IPS-20b (cell line): ENCODE results near the gene C9orf43.
"Not testable (repeated sequence)": the region's sequence is repeated elsewhere in the genome, so short reads cannot be mapped to it uniquely, and the experiment has no call there.

Experiments
- H3K27ac ChIP-seq: one replicate; pipeline ENCODE4 v1.5.1; 2013; ENCODE audit warnings: low read length
- H3K27me3 ChIP-seq: 2 replicates; pipeline ENCODE4 v1.6.1; 2013; ENCODE audit warnings: mild to moderate bottlenecking, low read length, inconsistent platforms; ENCODE audit not compliant: insufficient read depth
- H3K36me3 ChIP-seq: 2 replicates; pipeline ENCODE4 v1.6.1; 2013; ENCODE audit warnings: low read depth, mild to moderate bottlenecking, inconsistent platforms, low read length, moderate library complexity; ENCODE audit not compliant: insufficient read depth
- H3K4me1 ChIP-seq: 2 replicates; pipeline ENCODE4 v1.6.1; 2013; ENCODE audit warnings: mild to moderate bottlenecking, control low read depth, inconsistent platforms, low read length, moderate library complexity; ENCODE audit not compliant: insufficient read depth
- H3K4me3 ChIP-seq: 2 replicates; pipeline ENCODE4 v1.5.1; 2013; ENCODE audit warnings: mild to moderate bottlenecking, low read length, inconsistent platforms
- H3K9ac ChIP-seq: 2 replicates; pipeline ENCODE4 v1.6.1; 2013; ENCODE audit warnings: low read depth, mild to moderate bottlenecking, inconsistent platforms, low read length, moderate library complexity
- H3K9me3 ChIP-seq: 2 replicates; pipeline ENCODE4 v1.6.1; 2013; ENCODE audit warnings: mild to moderate bottlenecking, low read depth, low read length, inconsistent platforms; ENCODE audit not compliant: insufficient read depth

C9orf43 gene, protein sequence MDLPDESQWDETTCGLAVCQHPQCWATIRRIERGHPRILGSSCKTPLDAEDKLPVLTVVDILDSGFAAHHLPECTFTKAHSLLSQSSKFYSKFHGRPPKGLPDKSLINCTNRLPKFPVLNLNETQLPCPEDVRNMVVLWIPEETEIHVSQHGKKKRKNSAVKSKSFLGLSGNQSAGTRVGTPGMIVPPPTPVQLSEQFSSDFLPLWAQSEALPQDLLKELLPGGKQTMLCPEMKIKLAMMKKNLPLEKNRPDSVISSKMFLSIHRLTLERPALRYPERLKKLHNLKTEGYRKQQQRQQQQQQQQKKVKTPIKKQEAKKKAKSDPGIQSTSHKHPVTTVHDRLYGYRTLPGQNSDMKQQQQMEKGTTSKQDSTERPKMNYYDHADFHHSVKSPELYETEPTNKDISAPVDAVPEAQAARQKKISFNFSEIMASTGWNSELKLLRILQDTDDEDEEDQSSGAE

GRCh38 chr9:113410207-113410864 is at the start of gene C9orf43, which contains the start of gene POLE3:
TSS of gene C9orf43 (plus strand) at chr9:113410747. CDS start at chr9:113413494, 2,747 bp downstream.
TSS of gene POLE3 (minus strand) at chr9:113410675. CDS start at chr9:113410293, 382 bp downstream.
- Histone ChIP-seq H3K4me1 (peaks cover 3% of the 10 kb centered on the region; the same call in 1 of the 2 replicates), H3K9me3 (no peaks in the 10 kb centered on the region), H3K27ac (peak within 1 kb of the TSS; percentile 96)

DNA sequence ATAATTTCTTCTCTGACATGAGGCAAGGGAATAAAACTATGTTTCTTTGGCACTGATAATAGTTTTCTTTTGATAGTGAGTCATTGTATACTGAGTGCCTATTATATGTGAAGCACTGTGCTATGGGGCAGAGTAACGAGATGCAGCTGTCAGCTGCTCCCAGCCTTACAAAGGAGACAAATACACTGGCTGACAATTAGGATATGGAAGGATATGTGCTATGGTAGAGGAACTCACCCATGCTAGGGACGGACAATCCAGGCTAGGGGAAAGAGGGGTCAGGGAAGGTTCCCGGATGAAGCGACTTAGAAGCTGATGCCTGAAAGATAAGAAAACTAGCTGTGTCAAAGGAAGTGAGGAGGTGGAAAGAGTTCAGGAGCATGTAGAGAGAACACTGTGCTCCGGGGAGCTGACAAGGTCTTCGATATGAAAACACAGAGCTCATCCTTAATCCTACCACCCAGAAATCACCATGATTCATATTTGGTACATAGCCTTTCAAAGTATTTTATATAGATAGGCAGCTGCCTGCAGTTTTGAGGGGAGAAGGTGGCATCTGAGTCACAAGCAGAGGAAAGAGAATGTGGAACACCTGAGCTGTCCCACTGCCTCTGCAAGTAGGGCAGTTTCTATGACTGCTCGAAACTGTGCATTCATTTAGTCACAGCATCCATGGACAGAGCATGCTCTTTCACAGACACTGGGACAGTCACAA is 49.1 kb upstream of the C9orf43 start:
- H3K4me3 ChIP-seq: no peak overlapping the region
- H3K27me3 ChIP-seq: no peaks in the 10 kb centered on the region
- H3K9me3 ChIP-seq: no peaks in the 10 kb centered on the region
- no peaks in the 10 kb centered on the region for H3K4me1 ChIP-seq
- no peaks in the 10 kb centered on the region for H3K36me3 ChIP-seq
- H3K27ac ChIP-seq: no peak overlapping the region
- H3K9ac ChIP-seq: no peak overlapping the region

More at GRCh38 chr9:113410207-113410864, at the start of gene C9orf43, which contains the start of gene POLE3:
- peak within 1 kb of the TSS; percentile 94 for H3K4me3 ChIP-seq
- peaks cover 27% of the 10 kb centered on the region for H3K36me3 ChIP-seq
- no peaks in the 10 kb centered on the region for H3K27me3 ChIP-seq
- H3K9ac ChIP-seq: peak within 1 kb of the TSS; percentile 97

- Histone ChIP-seq H3K27ac (no peak overlapping the region), H3K4me1 (no peaks in the 10 kb centered on the region), H3K9me3 (no peaks in the 10 kb centered on the region), H3K4me3 (no peak overlapping the region), H3K27me3 (no peaks in the 10 kb centered on the region), H3K9ac (no peak overlapping the region), H3K36me3 (no peaks in the 10 kb centered on the region)
Measured at GRCh38 chr9:113363336-113363735, 47.2 kb upstream of the C9orf43 start.

- Histone ChIP-seq H3K4me3 (no peak overlapping the region), H3K27ac (no peak overlapping the region)
Measured at GRCh38 chr9:113364951-113365350, 45.6 kb upstream of the C9orf43 start.

GRCh38 chr9:113365652-113366051 is 44.9 kb upstream of the C9orf43 start:
- H3K4me1 ChIP-seq, H3K27ac ChIP-seq, H3K4me3 ChIP-seq, H3K9me3 ChIP-seq, H3K36me3 ChIP-seq, H3K9ac ChIP-seq, H3K27me3 ChIP-seq: not testable (repeated sequence)

More at GRCh38 chr9:113364951-113365350, 45.6 kb upstream of the C9orf43 start:
- H3K27me3 ChIP-seq: no peaks in the 10 kb centered on the region
- H3K9ac ChIP-seq: no peak overlapping the region
- no peaks in the 10 kb centered on the region for H3K4me1 ChIP-seq
- no peaks in the 10 kb centered on the region for H3K9me3 ChIP-seq
- no peaks in the 10 kb centered on the region for H3K36me3 ChIP-seq

GRCh38 chr9:113368348-113368981 is 42.1 kb upstream of the C9orf43 start:
- Histone ChIP-seq H3K9ac (no peak overlapping the region), H3K4me3 (no peak overlapping the region), H3K36me3 (peaks cover 8% of the 10 kb centered on the region), H3K9me3 (no peaks in the 10 kb centered on the region), H3K27me3 (no peaks in the 10 kb centered on the region), H3K4me1 (no peaks in the 10 kb centered on the region), H3K27ac (no peak overlapping the region)

DNA sequence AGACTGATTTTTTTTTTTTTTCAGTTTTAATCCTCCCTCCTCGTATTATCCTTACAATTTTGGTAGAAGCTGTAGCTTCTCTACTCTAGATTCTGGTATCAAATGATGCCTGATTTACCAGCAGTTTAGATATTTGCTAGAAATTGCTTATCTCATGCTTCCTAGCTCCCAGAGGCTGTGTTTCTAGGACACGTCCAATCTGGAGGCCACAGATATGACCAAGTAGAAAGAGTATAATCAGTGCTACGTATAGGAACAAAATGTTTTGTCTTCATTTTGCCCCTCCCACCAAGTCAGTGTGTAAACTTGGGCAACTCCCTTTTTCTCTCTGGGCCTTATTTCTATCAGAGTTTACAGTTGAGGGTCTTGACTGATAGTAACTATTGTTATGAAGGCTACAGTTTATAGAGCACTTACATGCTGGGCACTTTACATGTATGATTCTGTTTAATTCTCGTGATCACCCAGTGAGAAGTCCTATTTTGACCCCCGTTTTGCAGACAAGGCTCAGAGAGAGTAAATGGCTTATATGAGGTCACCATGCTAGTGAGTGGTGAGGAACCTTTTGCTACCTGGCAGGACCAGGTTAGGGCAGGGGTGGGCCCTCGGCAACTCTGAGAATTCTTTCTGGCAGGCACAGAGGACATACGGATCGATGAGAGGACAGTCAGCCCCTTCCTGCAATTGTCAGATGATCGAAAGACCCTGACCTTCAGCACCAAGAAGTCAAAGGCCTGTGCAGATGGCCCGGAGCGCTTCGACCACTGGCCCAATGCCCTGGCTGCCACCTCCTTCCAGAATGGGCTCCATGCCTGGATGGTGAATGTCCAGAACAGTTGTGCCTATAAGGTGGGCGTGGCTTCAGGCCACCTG is 41.3 kb upstream of the C9orf43 start:
- Histone ChIP-seq H3K9ac (no peak overlapping the region), H3K4me3 (no peak overlapping the region)

DNA sequence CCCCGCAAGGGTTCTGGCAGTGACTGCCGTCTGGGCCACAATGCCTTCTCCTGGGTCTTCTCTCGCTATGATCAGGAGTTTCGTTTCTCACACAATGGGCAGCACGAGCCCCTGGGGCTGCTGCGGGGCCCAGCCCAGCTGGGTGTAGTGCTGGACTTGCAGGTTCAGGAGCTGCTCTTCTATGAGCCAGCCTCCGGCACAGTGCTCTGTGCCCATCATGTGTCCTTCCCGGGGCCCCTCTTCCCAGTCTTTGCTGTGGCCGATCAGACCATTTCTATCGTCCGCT is 40.7 kb upstream of the C9orf43 start:
- Histone ChIP-seq H3K4me3 (no peak overlapping the region), H3K27me3 (no peaks in the 10 kb centered on the region), H3K27ac (no peak overlapping the region), H3K36me3 (peaks cover 19% of the 10 kb centered on the region), H3K9ac (no peak overlapping the region), H3K4me1 (no peaks in the 10 kb centered on the region), H3K9me3 (no peaks in the 10 kb centered on the region)

More for the DNA sequence above, 41.3 kb upstream of the C9orf43 start:
- Histone ChIP-seq H3K9me3 (no peaks in the 10 kb centered on the region), H3K27ac (no peak overlapping the region), H3K36me3 (peaks cover 16% of the 10 kb centered on the region), H3K27me3 (no peaks in the 10 kb centered on the region), H3K4me1 (no peaks in the 10 kb centered on the region)

DNA sequence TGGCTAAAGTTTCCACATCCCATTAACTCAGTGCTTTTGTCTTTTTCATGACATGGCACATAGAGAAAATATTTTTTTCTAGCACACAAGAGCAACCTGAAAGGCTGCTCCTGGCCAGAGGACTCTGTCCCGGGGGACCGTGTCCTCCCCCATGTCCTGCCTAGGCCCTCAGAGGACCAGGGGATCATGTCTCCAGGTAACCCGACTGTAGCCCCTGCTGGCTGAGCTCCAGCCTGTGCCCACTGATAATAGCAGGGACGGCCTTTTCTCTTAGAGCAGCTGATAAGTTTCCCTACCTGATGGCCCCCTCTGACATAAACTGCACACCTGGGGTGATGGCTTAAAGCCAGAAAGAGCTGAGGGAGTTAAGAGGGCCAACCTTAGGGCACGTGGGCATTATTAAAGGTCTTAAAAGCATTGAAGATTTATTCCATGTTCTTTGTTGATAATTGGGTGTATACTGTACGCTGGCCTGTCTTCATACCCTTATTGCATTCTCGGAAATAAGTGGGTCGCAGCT is 39.7 kb upstream of the C9orf43 start:
- Histone ChIP-seq H3K4me3 (no peak overlapping the region), H3K9ac (no peak overlapping the region), H3K27me3 (no peaks in the 10 kb centered on the region), H3K4me1 (no peaks in the 10 kb centered on the region), H3K9me3 (no peaks in the 10 kb centered on the region), H3K36me3 (peaks cover 19% of the 10 kb centered on the region), H3K27ac (no peak overlapping the region)

DNA sequence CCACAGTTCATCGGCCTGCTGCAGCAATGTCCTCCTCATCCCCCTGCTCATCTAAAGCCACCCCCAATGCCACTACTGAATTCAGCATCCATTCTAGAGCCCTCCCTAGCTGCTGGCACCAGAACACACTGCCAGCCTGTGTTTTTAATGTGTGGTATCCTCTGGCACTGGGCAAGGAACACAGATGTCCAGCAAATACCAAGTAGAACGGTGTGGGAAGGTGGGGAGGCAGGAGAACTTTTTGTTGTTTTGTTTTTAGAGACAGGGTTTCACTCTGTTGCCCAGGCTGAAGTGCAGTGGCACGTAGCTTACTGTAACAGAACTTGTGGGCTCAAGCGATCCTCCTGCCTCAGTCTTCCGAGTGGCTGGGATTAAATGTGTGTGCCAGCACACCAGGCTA is 38.5 kb upstream of the C9orf43 start:
- H3K36me3 ChIP-seq: peaks cover 19% of the 10 kb centered on the region
- H3K9me3 ChIP-seq: no peaks in the 10 kb centered on the region
- H3K9ac ChIP-seq: no peak overlapping the region
- no peaks in the 10 kb centered on the region for H3K27me3 ChIP-seq
- H3K27ac ChIP-seq: no peak overlapping the region
- H3K4me1 ChIP-seq: no peaks in the 10 kb centered on the region
- no peak overlapping the region for H3K4me3 ChIP-seq
